PC-3 (cell line): ENCODE results near the gene MLLT3. TPM values are rescaled to one million over a fixed set of nuclear protein-coding genes. Genes with fewer than 3 reads are reported as not detected.

Source experiments
- ATAC-seq: fragments of 200-7000 bp; cut with Tn5 transposase; 2 replicates; pipeline ENCODE4 v1.9.1; 2020; ENCODE audit warnings: mild to moderate bottlenecking, moderate library complexity
- BruUV-seq: library from RNA; stranded (reverse); fragments of 400-500 nt; replicated peaks from 2 replicates; lab custom pipeline; 2021; lab: Mats Ljungman, UMichigan
- CTCF ChIA-PET: fragments of 300-600 bp; sonication (Branson Sonifier 250); formaldehyde crosslinking; loops from one replicate; lab custom pipeline; 2022; ENCODE audit warnings: antibody characterized with exemption; lab: Charles Lee
- POLR2A ChIA-PET: fragments of 300-600 bp; sonication (Branson Sonifier 250); formaldehyde crosslinking; loops from one replicate; lab custom pipeline; 2022; ENCODE audit warnings: antibody characterized with exemption; ENCODE audit not compliant: unreplicated experiment; lab: Charles Lee
- DNase-seq: peaks from one replicate; pipeline ENCODE4 v3.0.0-alpha.2; 2015
- H2AFZ ChIP-seq: fragments of 300-600 bp; sonication (generic); 2 replicates; pipeline ENCODE4 v1.6.0; 2016; ENCODE audit warnings: antibody characterized with exemption, low read length
- H3F3A ChIP-seq: fragments of 300-600 bp; sonication (generic); one replicate; pipeline ENCODE4 v1.6.0; 2017; ENCODE audit warnings: antibody characterized with exemption, low read length, control low read depth, mild to moderate bottlenecking; ENCODE audit not compliant: unreplicated experiment
- H3K27ac ChIP-seq: fragments of 300-600 bp; sonication (generic); 2 replicates; pipeline ENCODE4 v1.5.1; 2016; ENCODE audit warnings: mild to moderate bottlenecking, low read length
- H3K27me3 ChIP-seq: fragments of 300-600 bp; sonication (generic); 2 replicates; pipeline ENCODE4 v1.6.1; 2016; ENCODE audit warnings: low read length, mixed read lengths
- H3K36me3 ChIP-seq: fragments of 300-600 bp; sonication (generic); 2 replicates; pipeline ENCODE4 v1.6.1; 2016; ENCODE audit warnings: low read depth, mixed run types, low read length, mixed read lengths
- H3K4me1 ChIP-seq: fragments of 300-600 bp; sonication (generic); 2 replicates; pipeline ENCODE4 v1.5.1; 2016; ENCODE audit warnings: low read length; ENCODE audit not compliant: insufficient read depth
- H3K4me2 ChIP-seq: fragments of 300-600 bp; sonication (generic); 2 replicates; pipeline ENCODE4 v1.6.0; 2016; ENCODE audit warnings: low read length
- H3K4me3 ChIP-seq: fragments of 300-600 bp; sonication (generic); 2 replicates; pipeline ENCODE4 v1.5.1; 2016; ENCODE audit warnings: mild to moderate bottlenecking, low read length, mixed read lengths
- H3K79me2 ChIP-seq: fragments of 300-600 bp; sonication (generic); 2 replicates; pipeline ENCODE4 v1.6.1; 2017; ENCODE audit warnings: low read length, mixed read lengths
- H3K9ac ChIP-seq: fragments of 300-600 bp; sonication (generic); 2 replicates; pipeline ENCODE4 v1.6.0; 2016; ENCODE audit warnings: mild to moderate bottlenecking, low read length
- H3K9me2 ChIP-seq: fragments of 300-600 bp; sonication (generic); replicated peaks from 2 replicates; pipeline ENCODE4 v1.6.1; 2016; ENCODE audit warnings: mixed run types, low read length, mixed read lengths
- H3K9me3 ChIP-seq: fragments of 300-600 bp; sonication (generic); 2 replicates; pipeline ENCODE4 v1.6.1; 2016; ENCODE audit warnings: low read length, mixed read lengths
- H4K20me1 ChIP-seq: fragments of 300-600 bp; sonication (generic); 2 replicates; pipeline ENCODE4 v1.6.1; 2016; ENCODE audit warnings: low read length, mixed read lengths
- EZH2 ChIP-seq: fragments of 300-600 bp; sonication (generic); IDR thresholded peaks from one replicate; pipeline ENCODE4 v1.6.1; 2017; ENCODE audit warnings: antibody characterized with exemption, mild to moderate bottlenecking, low read length; ENCODE audit not compliant: unreplicated experiment
- EZH2phosphoT487 ChIP-seq: fragments of 300-600 bp; sonication (generic); IDR thresholded peaks from 2 replicates; pipeline ENCODE4 v1.6.1; 2018; ENCODE audit warnings: mild to moderate bottlenecking, antibody characterized with exemption, low read length, borderline replicate concordance
- intact Hi-C: fragments of 100-400 bp; cut with micrococcal nuclease; formaldehyde crosslinking; loops from 2 replicates; pipeline ENCODE4 v1.9.0; 2023
- total RNA-seq: library from RNA; depleted of rRNA; stranded (reverse); fragments of >200 nt; gene quantifications from 2 replicates; pipeline ENCODE4 v1.2.3, GENCODE V29; 2014
- TF ChIP-seq, protein P1 (sequence below): fragments of 300-600 bp; sonication (generic); conservative IDR thresholded peaks from 2 replicates; pipeline ENCODE4 v1.5.1; 2017; ENCODE audit warnings: antibody characterized with exemption, low read depth, mild to moderate bottlenecking, low read length

Gene MLLT3
- total RNA-seq, 1 experiment from 2014 or later = 7.1 TPM

DNA sequence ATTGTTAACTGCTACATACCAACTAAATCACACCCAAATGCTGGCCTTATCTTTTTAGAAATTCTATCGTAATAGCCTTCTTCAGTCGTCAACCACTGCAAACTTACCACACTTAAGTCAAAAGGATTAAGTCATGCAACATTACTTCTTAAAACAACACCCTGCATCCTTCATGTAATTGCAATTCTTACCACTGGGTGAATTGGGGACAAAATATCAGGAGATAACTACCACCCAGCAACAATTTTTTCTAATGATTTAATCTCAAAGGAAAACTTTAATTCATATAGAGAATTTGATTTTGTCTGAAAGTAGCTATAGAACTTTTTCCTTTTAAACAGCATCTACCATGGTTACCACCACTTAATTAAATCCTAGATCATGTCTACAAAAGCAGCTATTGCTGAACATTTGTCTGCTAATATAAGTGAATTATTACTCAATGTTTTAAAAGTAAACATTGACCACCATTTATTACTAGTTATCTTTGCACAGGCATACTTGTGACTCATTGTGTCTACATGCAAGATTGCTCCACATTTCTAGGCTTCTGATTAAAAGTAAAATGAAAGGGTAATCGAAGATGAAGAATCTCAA, 10.5 kb downstream of the MLLT3 start:
- BruUV-seq = no TSS peak
- no peaks in the 10 kb centered on the region for H3K9me2 ChIP-seq
- TF ChIP-seq, protein P1, sequence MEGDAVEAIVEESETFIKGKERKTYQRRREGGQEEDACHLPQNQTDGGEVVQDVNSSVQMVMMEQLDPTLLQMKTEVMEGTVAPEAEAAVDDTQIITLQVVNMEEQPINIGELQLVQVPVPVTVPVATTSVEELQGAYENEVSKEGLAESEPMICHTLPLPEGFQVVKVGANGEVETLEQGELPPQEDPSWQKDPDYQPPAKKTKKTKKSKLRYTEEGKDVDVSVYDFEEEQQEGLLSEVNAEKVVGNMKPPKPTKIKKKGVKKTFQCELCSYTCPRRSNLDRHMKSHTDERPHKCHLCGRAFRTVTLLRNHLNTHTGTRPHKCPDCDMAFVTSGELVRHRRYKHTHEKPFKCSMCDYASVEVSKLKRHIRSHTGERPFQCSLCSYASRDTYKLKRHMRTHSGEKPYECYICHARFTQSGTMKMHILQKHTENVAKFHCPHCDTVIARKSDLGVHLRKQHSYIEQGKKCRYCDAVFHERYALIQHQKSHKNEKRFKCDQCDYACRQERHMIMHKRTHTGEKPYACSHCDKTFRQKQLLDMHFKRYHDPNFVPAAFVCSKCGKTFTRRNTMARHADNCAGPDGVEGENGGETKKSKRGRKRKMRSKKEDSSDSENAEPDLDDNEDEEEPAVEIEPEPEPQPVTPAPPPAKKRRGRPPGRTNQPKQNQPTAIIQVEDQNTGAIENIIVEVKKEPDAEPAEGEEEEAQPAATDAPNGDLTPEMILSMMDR = peak; percentile 55; the same call in 1 of the 2 replicates
- TF ChIP-seq EZH2phosphoT487 (no peak), EZH2 (no peak)
- POLR2A ChIA-PET = no interaction called here
- CTCF ChIA-PET = interaction anchor here (1.0 kb wide), 1 partner anchor 11 kb away, joined by 4 read pairs; the partner anchor contains the start of gene MLLT3
- DNase-seq (peak; percentile 74), ATAC-seq (peak; percentile 96)
- intact Hi-C loops = no loop called here
- H3K4me1 ChIP-seq = peaks cover 39% of the 10 kb centered on the region
- H3K9ac ChIP-seq = peak overlapping the region; percentile 41; the same call in 1 of the 2 replicates
- H3K4me2 ChIP-seq = peak overlapping the region; percentile 73
- H3K4me3 ChIP-seq = peak overlapping the region; percentile 44; the same call in 1 of the 2 replicates
- no peaks in the 10 kb centered on the region for H3K27me3 ChIP-seq
- no peak overlapping the region for H2AFZ ChIP-seq
- H3K36me3 ChIP-seq = no peaks in the 10 kb centered on the region
- H3K27ac ChIP-seq = peak overlapping the region; percentile 81
- peaks cover 11% of the 10 kb centered on the region; the same call in 1 of the 2 replicates for H3K79me2 ChIP-seq
- H3K9me3 ChIP-seq = no peaks in the 10 kb centered on the region
- H3F3A ChIP-seq = peaks cover 2% of the 10 kb centered on the region
- H4K20me1 ChIP-seq = no peaks in the 10 kb centered on the region; the same call in 1 of the 2 replicates

DNA sequence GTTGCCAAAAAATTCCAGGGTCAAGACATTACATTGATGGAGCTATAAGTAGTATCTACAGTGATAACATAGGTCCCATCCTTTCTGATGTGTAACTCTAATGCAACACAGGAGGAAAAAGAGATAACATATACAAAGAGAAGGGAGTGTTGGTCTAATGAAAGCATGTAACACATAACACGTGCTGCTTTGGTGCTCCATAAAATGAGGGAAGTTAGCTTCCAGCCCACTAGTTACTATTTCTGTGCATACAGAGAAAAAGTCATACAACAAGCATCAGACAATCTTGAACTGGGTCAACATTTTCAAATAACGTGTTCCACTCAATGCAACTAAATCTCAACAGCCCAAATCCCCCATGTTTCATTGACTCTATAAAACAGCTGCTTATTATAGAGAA, 11.7 kb downstream of the MLLT3 start:
- ATAC-seq (no peak), DNase-seq (no peak)
- ChIA-PET POLR2A (no interaction called here), CTCF (no interaction called here)
- TF ChIP-seq EZH2 (no peak), EZH2phosphoT487 (no peak)
- TF ChIP-seq, protein P1 = no peak
- H3K4me1 ChIP-seq = peaks cover 39% of the 10 kb centered on the region
- H3K4me3 ChIP-seq = no peak overlapping the region
- no TSS peak for BruUV-seq
- no peaks in the 10 kb centered on the region for H3K36me3 ChIP-seq
- H2AFZ ChIP-seq = no peak overlapping the region
- H3F3A ChIP-seq = peaks cover 2% of the 10 kb centered on the region
- H3K79me2 ChIP-seq = peaks cover 11% of the 10 kb centered on the region; the same call in 1 of the 2 replicates
- H3K9me3 ChIP-seq = no peaks in the 10 kb centered on the region
- H3K9ac ChIP-seq = no peak overlapping the region
- intact Hi-C loops = no loop called here
- H3K9me2 ChIP-seq = no peaks in the 10 kb centered on the region
- peak overlapping the region; percentile 73; the same call in 1 of the 2 replicates for H3K4me2 ChIP-seq
- H3K27me3 ChIP-seq = no peaks in the 10 kb centered on the region
- H4K20me1 ChIP-seq = no peaks in the 10 kb centered on the region; the same call in 1 of the 2 replicates
- H3K27ac ChIP-seq = no peak overlapping the region

DNA sequence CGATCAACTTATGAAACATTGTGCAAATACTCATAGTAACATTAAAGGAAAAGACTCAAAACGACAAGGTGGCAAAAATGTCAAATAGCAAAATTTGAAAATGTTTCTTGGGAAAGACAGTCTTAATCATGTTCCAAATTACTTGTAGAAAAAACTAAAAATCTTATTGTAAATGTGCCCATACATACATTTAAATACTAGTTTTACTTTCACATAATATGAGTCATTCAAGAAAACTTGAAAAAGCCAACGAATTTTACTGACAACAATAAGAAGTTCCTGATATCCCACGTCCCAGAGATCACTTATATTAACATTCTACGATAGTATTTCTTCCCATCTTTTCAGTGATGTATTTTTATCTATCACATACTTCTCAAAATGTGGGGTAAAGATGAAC, 13.7 kb downstream of the MLLT3 start:
- Histone ChIP-seq H3K27me3 (no peaks in the 10 kb centered on the region), H3K9ac (no peak overlapping the region), H3K4me2 (no peak overlapping the region), H3K36me3 (no peaks in the 10 kb centered on the region), H3K79me2 (peaks cover 11% of the 10 kb centered on the region; the same call in 1 of the 2 replicates), H3K27ac (no peak overlapping the region), H3K9me3 (no peaks in the 10 kb centered on the region), H3K4me3 (no peak overlapping the region), H3F3A (peaks cover 2% of the 10 kb centered on the region), H3K9me2 (no peaks in the 10 kb centered on the region), H3K4me1 (peaks cover 39% of the 10 kb centered on the region), H2AFZ (no peak overlapping the region), H4K20me1 (no peaks in the 10 kb centered on the region; the same call in 1 of the 2 replicates)
- BruUV-seq = no TSS peak
- intact Hi-C loops = no loop called here
- TF ChIP-seq EZH2phosphoT487 (no peak), EZH2 (no peak)
- TF ChIP-seq, protein P1 = no peak
- ChIA-PET POLR2A (no interaction called here), CTCF (no interaction called here)
- ATAC-seq (no peak), DNase-seq (no peak)
